ENCODE results near the gene KMT5C.

Gene KMT5C

DNA sequence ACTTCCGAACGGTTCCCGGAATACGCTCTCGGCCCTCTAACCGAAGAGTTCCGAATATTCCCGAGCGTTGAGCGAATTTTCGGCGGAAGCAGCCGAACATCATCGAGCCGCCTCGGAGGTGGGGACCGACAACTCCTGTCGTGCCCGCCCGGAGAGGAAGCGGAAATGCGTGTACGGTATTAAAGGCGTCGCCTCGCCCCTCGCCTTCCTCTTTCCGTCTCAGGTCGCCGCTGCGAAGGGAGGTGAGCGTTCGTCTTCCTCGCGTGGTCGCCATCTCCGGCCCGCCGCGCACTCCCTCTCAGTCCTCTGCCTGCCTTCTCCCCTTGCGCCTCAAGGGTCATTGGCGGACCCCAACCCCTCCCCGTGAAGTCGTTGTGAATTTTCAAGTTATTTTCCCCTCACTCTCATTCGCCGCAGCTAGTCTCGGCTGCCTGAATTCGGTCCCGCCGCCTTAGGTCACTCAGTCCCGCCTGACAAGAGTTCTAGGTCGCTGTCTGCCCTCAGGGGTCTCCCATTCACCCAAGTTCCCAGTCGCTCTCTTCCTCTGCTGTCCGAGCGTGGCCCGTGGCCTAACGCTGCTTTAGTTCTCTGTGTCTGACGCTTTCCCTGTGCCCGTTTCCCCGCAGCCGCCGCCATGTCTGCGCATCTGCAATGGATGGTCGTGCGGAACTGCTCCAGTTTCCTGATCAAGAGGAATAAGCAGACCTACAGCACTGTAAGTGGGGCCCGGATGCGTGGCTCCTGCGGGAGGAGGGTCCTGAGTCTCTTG lies 46.2 kb downstream of the KMT5C start, which contains the start of gene RPL28:
TSS of gene RPL28 (plus strand) at position 209 of the 769 bp plus-strand sequence. CDS start at position 635, 426 bp downstream.
- DNase-seq (ENCODE audit: low read depth, low spot score): peak; percentile 99

- DNase-seq (ENCODE audit: low read depth, low spot score): peak; percentile 59
Measured at GRCh38 chr19:55386493-55386971, 46.9 kb downstream of the KMT5C start.

GRCh38 chr19:55387736-55388497 lies 48.2 kb downstream of the KMT5C start:
- no peak for DNase-seq (ENCODE audit: low read depth, low spot score)

DNA sequence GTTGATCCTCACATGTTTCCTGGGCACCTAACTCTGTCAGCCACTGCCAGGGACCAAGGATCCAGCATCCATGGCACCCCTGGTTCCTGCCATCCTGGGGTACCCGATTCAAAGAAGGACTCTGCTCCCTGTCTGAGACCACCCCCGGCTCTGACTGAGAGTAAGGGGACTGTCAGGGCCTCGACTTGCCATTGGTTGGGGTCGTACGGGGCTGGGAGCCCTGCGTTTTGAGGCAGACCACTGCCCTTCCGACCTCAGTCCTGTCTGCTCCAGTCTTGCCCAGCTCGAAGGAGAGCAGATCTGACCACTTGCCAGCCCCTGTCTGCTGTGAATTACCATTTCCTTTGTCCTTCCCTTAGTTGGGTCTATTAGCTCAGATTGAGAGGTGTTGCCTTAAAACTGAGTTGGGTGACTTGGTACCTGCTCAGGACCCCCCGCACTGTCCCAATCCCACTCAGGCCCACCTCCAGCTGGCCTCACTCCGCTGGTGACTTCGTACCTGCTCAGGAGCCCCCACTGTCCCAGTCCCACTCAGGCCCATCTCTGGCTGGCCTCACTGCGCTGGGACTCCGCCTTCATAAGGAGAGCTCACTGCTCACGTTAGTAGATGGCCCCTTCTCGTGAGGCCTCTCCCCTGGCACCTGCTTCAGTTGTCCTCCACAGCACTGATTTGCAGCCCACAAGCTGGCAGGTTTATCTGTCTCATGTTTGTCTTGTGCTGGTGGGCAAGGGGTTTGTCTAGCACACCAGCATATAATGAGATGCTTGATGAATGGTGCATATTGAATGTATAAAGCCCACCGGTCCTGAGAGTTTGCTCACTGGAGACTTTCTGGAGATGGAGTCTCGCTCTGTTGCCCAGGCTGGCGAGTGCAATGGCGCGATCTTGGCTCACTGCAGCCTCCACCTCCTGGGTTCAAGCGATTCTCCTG lies 50.0 kb downstream of the KMT5C start:
- DNase-seq (ENCODE audit: low read depth, low spot score): no peak

DNA sequence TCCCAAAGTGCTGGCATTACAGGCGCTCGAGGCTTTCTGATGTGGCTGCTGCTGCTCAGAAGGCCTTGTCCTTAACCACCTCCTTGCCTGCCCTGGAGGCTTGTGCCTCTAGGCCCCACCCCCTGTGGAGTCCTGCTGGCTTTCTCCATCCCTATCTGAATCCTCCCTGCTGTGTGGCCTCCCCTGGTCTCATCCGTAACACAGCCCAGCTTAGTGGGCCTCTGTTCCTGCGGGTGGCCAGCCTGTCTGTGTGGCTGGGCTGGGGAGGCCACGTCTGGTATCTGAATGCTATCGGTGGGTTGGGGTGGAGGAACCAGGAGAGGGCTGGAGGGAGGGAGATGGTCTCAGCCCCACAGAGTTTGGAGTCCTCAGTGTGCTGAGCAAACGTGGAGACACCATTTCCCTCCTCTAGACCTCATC lies 50.8 kb downstream of the KMT5C start:
- no peak for DNase-seq (ENCODE audit: low read depth, low spot score)

- no peak for DNase-seq (ENCODE audit: low read depth, low spot score)
Measured at GRCh38 chr19:55391191-55391670, 51.6 kb downstream of the KMT5C start.

DNA sequence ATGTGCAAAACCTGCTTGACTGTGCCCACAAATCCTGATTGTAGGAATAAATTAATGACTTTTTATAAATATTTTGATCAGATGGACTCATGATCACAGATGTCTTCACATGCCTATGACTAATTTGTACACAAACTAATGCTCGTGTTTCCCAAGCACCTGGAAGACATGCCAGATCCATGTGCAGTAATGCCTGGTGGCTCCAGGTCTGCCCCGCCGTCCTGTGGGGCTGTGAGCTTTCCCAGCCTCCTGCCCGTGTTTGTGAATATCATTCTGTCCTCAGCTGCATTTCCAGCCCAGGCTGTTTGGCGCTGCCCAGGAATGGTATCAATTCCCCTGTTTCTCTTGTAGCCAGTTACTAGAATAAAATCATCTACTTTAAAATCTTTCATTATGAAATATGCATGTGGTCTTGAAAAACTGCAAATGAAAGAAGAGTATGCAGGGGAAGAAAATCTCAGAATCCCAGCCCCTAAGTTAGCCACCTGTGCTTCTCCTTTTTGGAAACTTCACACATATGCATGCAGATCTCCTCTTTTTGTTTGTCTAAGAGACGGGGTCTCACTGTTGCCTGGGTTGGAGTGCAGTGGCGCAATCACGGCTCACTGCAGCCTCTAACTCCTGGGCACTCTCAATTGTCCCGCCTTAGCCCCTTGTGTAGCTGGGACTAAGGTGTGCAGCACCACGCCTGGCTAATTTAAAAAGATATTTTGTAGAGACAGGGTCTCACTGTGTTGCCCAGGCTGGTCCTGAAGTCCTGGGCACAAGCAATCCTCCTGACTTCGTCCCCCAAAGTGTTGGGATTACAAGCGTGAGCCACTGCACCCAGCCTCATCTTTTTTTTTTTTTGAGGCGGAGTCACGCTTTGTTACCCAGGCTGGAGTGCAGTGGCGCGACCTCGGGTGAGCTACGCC lies 52.3 kb downstream of the KMT5C start:
- DNase-seq (ENCODE audit: low read depth, low spot score): no peak

DNA sequence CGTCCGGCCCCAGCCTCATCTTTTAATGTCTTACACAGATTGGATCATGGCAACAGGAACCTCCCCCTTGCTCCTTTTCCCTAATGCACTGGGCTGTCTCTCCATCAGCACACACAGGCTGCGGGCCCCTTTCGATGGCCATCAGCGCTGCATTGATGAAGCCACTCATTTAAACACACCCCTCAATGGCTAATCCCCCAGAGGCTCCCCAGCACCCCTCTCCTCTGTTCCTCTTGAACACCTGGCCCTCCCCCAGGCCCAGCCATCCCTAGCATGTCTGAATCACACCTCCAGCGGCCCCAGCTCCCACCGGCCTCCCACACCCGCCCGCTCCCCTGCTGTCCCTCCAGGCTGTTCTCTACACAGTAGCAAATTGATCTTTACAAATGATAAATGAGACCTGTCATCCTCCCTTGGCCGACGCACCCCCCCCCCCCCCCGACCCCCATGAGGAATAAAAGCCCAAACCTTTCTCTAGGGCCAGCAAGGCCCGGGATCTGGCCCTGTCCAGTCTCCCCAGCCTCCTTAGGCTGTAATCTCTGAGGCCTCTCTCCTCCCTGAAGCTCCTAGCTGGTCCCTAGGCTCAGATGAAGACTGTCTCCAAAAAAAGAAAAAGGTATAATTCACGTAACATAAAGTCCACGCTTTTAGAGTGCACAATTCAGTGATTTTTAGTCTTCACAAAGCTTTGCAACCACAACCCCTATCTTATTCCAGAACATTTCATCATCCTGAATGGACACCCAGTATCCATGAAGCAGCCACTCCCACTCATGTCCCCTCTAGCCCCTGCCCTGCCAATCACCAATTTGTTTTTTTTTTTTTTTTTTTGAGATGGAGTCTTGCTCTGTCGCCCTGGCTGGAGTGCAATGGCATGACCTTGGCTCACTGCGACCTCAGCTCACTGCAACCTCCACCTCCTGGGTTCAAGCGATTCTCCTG lies 53.4 kb downstream of the KMT5C start:
- no peak for DNase-seq (ENCODE audit: low read depth, low spot score)
